Osteoblast (primary cell): ENCODE measurements around the gene ACACA. TPM values are rescaled to one million over a fixed set of nuclear protein-coding genes. Genes with fewer than 3 reads are reported as not detected.
A peak's percentile ranks its signal among the peaks of the same experiment; 100 is the strongest.

Experiments used
- DNase-seq: peaks from one replicate; pipeline ENCODE4 v3.0.0; 2011; ENCODE audit warnings: low spot score, mixed read lengths; ENCODE audit not compliant: insufficient read length; ENCODE audit errors: missing footprints
- H2AFZ ChIP-seq: 2 replicates; pipeline ENCODE4 v1.6.0; 2011; ENCODE audit warnings: mild to moderate bottlenecking, low read length
- H3K27ac ChIP-seq: 2 replicates; pipeline ENCODE4 v1.5.1; 2011; ENCODE audit warnings: mild to moderate bottlenecking, low read depth, low read length, moderate library complexity
- H3K27me3 ChIP-seq: 2 replicates; pipeline ENCODE4 v1.6.0; 2012; ENCODE audit warnings: mild to moderate bottlenecking, control low read depth, inconsistent platforms, low read length, moderate library complexity; ENCODE audit not compliant: insufficient read depth
- H3K36me3 ChIP-seq: 2 replicates; pipeline ENCODE4 v1.5.1; 2011; ENCODE audit warnings: mild to moderate bottlenecking, low read length, control low read depth, moderate library complexity; ENCODE audit not compliant: insufficient read depth
- H3K4me1 ChIP-seq: 2 replicates; pipeline ENCODE4 v1.5.1; 2011; ENCODE audit warnings: mild to moderate bottlenecking, low read length, control low read depth, moderate library complexity; ENCODE audit not compliant: insufficient read depth
- H3K4me2 ChIP-seq: 2 replicates; pipeline ENCODE4 v1.6.0; 2011; ENCODE audit warnings: mild to moderate bottlenecking, low read length; ENCODE audit not compliant: insufficient read depth
- H3K4me3 ChIP-seq: fragments of 200-600 bp; sonication (generic); 3 replicates; pipeline ENCODE4 v1.5.1; 2012; ENCODE audit warnings: mild to moderate bottlenecking, low read length, inconsistent platforms; ENCODE audit not compliant: insufficient read depth
- H3K79me2 ChIP-seq: 2 replicates; pipeline ENCODE4 v1.6.0; 2012; ENCODE audit warnings: mild to moderate bottlenecking, low read length, control low read depth, inconsistent platforms; ENCODE audit not compliant: insufficient read depth
- H3K9me3 ChIP-seq: 2 replicates; pipeline ENCODE4 v1.5.1; 2011; ENCODE audit warnings: low read depth, low read length, control low read depth
- H4K20me1 ChIP-seq: 2 replicates; pipeline ENCODE4 v1.6.0; 2012; ENCODE audit warnings: mild to moderate bottlenecking, low read length, control low read depth; ENCODE audit not compliant: insufficient read depth
- total RNA-seq: library from RNA; depleted of rRNA; stranded (reverse); fragments of >200 nt; gene quantifications from 2 replicates; pipeline ENCODE4 v1.2.3, GENCODE V29; 2012
- TF ChIP-seq, protein P1 (sequence below): IDR thresholded peaks from 2 replicates; pipeline ENCODE4 v1.5.1; 2011; ENCODE audit warnings: mild to moderate bottlenecking, low read depth, low read length, moderate library complexity; ENCODE audit errors: extremely low read depth

ACACA gene
- total RNA-seq, 1 donor, result 78.9 TPM

DNA sequence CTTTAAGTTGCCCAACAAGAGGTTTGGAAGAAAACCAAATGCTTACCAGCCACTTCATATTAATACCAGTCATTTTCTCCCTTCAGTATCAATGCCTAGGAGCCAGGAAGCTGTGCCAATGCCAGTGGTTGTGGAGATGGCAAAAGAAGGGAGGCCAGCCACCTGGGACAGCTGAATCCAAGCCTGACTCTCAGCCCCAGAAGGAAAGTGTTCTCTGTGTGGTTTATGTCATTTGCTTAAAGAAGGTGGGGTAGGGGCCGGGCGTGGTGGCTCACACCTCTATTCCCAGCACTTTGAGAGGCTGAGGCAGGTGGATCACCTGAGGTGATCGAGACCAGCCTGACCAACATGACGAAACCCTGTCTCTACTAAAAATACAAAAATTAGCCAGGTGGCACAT lies 17.5 kb downstream of the ACACA start:
- H3K36me3 ChIP-seq, result no peaks in the 10 kb centered on the region
- H3K9me3 ChIP-seq, result no peaks in the 10 kb centered on the region
- no peaks in the 10 kb centered on the region for H3K79me2 ChIP-seq
- TF ChIP-seq, protein P1, sequence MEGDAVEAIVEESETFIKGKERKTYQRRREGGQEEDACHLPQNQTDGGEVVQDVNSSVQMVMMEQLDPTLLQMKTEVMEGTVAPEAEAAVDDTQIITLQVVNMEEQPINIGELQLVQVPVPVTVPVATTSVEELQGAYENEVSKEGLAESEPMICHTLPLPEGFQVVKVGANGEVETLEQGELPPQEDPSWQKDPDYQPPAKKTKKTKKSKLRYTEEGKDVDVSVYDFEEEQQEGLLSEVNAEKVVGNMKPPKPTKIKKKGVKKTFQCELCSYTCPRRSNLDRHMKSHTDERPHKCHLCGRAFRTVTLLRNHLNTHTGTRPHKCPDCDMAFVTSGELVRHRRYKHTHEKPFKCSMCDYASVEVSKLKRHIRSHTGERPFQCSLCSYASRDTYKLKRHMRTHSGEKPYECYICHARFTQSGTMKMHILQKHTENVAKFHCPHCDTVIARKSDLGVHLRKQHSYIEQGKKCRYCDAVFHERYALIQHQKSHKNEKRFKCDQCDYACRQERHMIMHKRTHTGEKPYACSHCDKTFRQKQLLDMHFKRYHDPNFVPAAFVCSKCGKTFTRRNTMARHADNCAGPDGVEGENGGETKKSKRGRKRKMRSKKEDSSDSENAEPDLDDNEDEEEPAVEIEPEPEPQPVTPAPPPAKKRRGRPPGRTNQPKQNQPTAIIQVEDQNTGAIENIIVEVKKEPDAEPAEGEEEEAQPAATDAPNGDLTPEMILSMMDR, result no peak
- no peak overlapping the region for H3K4me3 ChIP-seq
- H3K27ac ChIP-seq, result no peak overlapping the region
- H3K27me3 ChIP-seq, result no peaks in the 10 kb centered on the region
- no peak overlapping the region for H2AFZ ChIP-seq
- peaks cover 6% of the 10 kb centered on the region for H4K20me1 ChIP-seq
- H3K4me2 ChIP-seq, result no peak overlapping the region
- peaks cover 26% of the 10 kb centered on the region for H3K4me1 ChIP-seq
- no peak for DNase-seq

DNA sequence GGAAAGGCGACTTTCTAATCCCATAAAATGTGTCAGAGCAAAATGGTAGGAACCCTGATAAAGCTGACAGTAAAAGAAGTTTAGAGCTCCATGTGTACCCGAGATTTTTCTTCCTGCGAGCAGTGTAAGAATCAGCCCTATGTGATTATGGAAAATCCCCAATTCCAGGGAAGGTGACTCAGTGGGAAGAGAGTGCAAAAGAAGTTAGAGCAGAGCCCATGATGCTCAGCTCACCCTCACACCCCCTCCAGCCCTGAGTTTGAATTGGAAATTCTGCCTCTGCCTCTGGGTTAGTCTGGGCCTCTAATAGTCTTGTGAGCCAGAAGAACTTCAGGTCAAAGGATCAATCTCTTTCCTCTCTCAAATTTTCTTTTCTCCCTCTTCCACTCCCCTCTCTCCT lies 18.4 kb downstream of the ACACA start:
- no peaks in the 10 kb centered on the region for H3K9me3 ChIP-seq
- H2AFZ ChIP-seq, result peak overlapping the region; percentile 18
- TF ChIP-seq, protein P1, result no peak
- peaks cover 26% of the 10 kb centered on the region for H3K4me1 ChIP-seq
- no peaks in the 10 kb centered on the region for H3K79me2 ChIP-seq
- peak; percentile 86 for DNase-seq
- no peaks in the 10 kb centered on the region for H3K36me3 ChIP-seq
- H3K27ac ChIP-seq, result peak overlapping the region; percentile 68
- no peak overlapping the region for H3K4me2 ChIP-seq
- H4K20me1 ChIP-seq, result peaks cover 6% of the 10 kb centered on the region
- no peak overlapping the region for H3K4me3 ChIP-seq
- no peaks in the 10 kb centered on the region for H3K27me3 ChIP-seq

DNA sequence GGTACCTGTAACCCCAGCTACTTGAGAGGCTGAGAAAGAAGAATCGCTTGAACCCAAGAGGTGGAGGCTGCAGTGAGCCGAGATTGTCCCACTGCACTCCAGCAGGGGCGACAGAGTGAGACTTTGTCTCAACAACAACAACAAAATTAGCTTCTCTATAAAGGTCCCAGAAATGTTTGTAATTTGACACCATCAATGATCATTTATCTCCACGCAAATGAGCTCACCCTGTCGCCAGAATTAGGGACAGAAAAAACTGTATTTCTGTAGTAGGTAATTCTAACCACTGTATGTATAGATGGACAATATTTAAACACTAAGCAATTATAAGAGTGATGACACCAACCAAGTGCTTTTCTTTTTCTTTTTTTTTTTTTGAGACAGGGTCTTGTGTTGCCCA lies 20.2 kb downstream of the ACACA start:
- Histone ChIP-seq H2AFZ (no peak overlapping the region), H3K9me3 (no peaks in the 10 kb centered on the region), H3K27me3 (no peaks in the 10 kb centered on the region), H3K27ac (no peak overlapping the region), H3K4me3 (no peak overlapping the region), H3K4me2 (no peak overlapping the region), H3K79me2 (no peaks in the 10 kb centered on the region), H4K20me1 (peaks cover 3% of the 10 kb centered on the region), H3K36me3 (no peaks in the 10 kb centered on the region), H3K4me1 (peaks cover 15% of the 10 kb centered on the region)
- no peak for DNase-seq
- TF ChIP-seq, protein P1, result no peak

DNA sequence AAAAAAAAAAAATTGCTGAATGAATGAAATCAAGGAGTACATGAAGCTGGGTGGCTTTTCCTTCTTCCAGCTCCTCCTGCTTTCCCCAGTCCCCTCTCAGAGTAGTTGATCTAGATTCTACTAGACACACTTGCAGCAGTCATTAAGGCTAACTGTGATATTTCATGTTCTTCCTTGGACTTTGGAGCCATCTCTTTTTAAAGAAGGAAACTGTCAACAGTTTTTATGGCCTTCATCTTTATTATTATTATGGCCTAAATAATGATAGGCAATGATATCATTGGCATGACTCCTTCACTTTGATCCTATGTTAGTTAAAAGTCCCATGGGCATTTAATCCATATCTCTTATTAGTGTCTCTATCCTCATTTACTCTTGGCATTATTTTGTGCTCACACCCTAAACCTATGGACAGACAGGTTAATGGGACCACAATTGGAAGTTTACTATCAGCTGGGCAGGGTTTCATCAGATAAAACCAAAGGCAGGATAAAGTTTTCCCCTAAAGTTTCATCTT lies 21.1 kb downstream of the ACACA start:
- Histone ChIP-seq H3K27me3 (no peaks in the 10 kb centered on the region), H3K36me3 (no peaks in the 10 kb centered on the region), H4K20me1 (peaks cover 3% of the 10 kb centered on the region), H3K4me2 (no peak overlapping the region), H2AFZ (no peak overlapping the region), H3K27ac (no peak overlapping the region), H3K79me2 (no peaks in the 10 kb centered on the region), H3K4me1 (peaks cover 9% of the 10 kb centered on the region), H3K9me3 (no peaks in the 10 kb centered on the region), H3K4me3 (no peak overlapping the region)
- DNase-seq, result no peak
- TF ChIP-seq, protein P1, result no peak
